Adrenal gland (tissue), 12 donors: Measurements from ENCODE around the gene UPK1B. TPM values are rescaled to one million over a fixed set of nuclear protein-coding genes. Genes with fewer than 3 reads are reported as not detected.

Experiments used
- DNase-seq, 7 donors: peaks; one replicate each; pipeline ENCODE4 v3.0.0-alpha.2; 2019 to 2020
- H3K27ac ChIP-seq, 5 donors: fragments of 200-600 bp; sonication (generic) in 4 of 5; 1 replicate in 3 of 5; 2 replicates in 2 of 5; pipeline versions ENCODE4 v1.5.1 to v1.8.0; 2016 to 2020; ENCODE audit warnings: mild to moderate bottlenecking in 1 of 5
- H3K27me3 ChIP-seq: fragments of 200-600 bp; 2 replicates; pipeline ENCODE4 v1.8.0; 2021
- H3K36me3 ChIP-seq, 2 donors: fragments of 200-600 bp; replicated peaks in 1 of 2; 1 replicate in 1 of 2; 2 replicates in 1 of 2; pipeline versions ENCODE4 v1.5.1 to v1.8.0; 2018 to 2022
- H3K4me1 ChIP-seq, 2 donors: fragments of 200-600 bp; replicated peaks in 1 of 2; 1 replicate in 1 of 2; 2 replicates in 1 of 2; pipeline versions ENCODE4 v1.5.1 to v1.8.0; 2018 to 2021
- H3K4me3 ChIP-seq, 4 donors: fragments of 200-600 bp; sonication (generic) in 3 of 4; one replicate each; pipeline ENCODE4 v1.5.1; 2016 to 2018
- H3K9me3 ChIP-seq, 3 donors: fragments of 200-600 bp; sonication (generic) in 1 of 3; replicated peaks in 1 of 3; 1 replicate in 2 of 3; 2 replicates in 1 of 3; pipeline versions ENCODE4 v1.5.1 to v1.8.0; 2016 to 2021
- POLR2A ChIP-seq, 2 donors: fragments of 450-650 bp; IDR thresholded peaks; one replicate each; pipeline ENCODE4 v1.6.1; 2017; ENCODE audit warnings: antibody characterized with exemption in 2 of 2, mild to moderate bottlenecking in 2 of 2, moderate library complexity in 1 of 2
- WGBS, 4 donors: extraction: QIAGEN DNeasy Blood & Tissue Kit in 2 of 4; methylation state at CpG; one replicate each; pipeline versions ENCODE4 v1.1.5 to v1.1.7; 2013 to 2017; 5-methylcytosine and 5-hydroxymethylcytosine counted together
- intact Hi-C, 2 donors: fragments of 100-400 bp; cut with DNase I; formaldehyde crosslinking; loops; one replicate each; pipeline versions ENCODE4 v1.14.1 to v1.15.0; 2022 to 2023
- polyA plus RNA-seq, 3 donors: library from polyadenylated mRNA; stranded (reverse); fragments of 200-250 nt in 2 of 3; fragments of 350-450 nt in 1 of 3; fragmentation: Illumina TruSeq in 1 of 3; extraction: RNeasy Lipid Tissue Mini Kit (QIAGEN cat#74804) in 1 of 3; gene quantifications; one replicate each; pipeline ENCODE4 v1.2.3, GENCODE V29; 2013 to 2014
- total RNA-seq, 9 donors: library from RNA; depleted of rRNA in 4 of 9; stranded (reverse); fragments of >200 nt in 4 of 9; fragments of 120-200 nt in 1 of 9; fragmentation: NEBNext Ultra II Directional in 1 of 9; extraction: Animal tissue kit (Norgen Biotek cat#: 25700) in 1 of 9; gene quantifications; one replicate each; pipeline versions ENCODE4 v1.1.0 to v1.2.4, GENCODE V29; 2013 to 2023
- TF ChIP-seq, protein P1 (sequence below), 6 experiments: fragments of 450-650 bp in 4 of 6; fragments of 200-600 bp in 2 of 6; sonication (generic) in 1 of 6; IDR thresholded peaks; 1 replicate in 5 of 6; 2 replicates in 1 of 6; pipeline versions ENCODE4 v1.5.1 to v1.8.0; 2016 to 2021; ENCODE audit warnings: antibody characterized with exemption in 6 of 6, mild to moderate bottlenecking in 2 of 6, moderate library complexity in 1 of 6
- donor health status: healthy with polysubstance abuse.
- donor health status: Bipolar disorder and iron deficiency.
- donor health status: DM: yes; HTN: yes; CAD: no.
- donor health status: DM: no; HTN: no; CAD: no.
- donor health status: DM: no; HTN: no; CAD: no.
- donor health status: DM: yes; HTN: yes; CAD: no.

UPK1B gene
- total and polyA plus RNA-seq, 12 donors, result 0.24 TPM; not detected in 11

- Histone ChIP-seq H3K4me3 (no peak overlapping the region), H3K36me3 (peaks cover 0 to 24% of the 10 kb centered on the region in 2 donors), H3K9me3 (no peaks in the 10 kb centered on the region), H3K27me3 (no peaks in the 10 kb centered on the region), H3K4me1 (no peaks in the 10 kb centered on the region), H3K27ac (no peak overlapping the region)
- intact Hi-C loops, result no loop called here
- 89 to 95% (median 94%) methylated on average over 6 of the region's 6 CpGs for WGBS, 4 donors
- TF ChIP-seq, protein P1, sequence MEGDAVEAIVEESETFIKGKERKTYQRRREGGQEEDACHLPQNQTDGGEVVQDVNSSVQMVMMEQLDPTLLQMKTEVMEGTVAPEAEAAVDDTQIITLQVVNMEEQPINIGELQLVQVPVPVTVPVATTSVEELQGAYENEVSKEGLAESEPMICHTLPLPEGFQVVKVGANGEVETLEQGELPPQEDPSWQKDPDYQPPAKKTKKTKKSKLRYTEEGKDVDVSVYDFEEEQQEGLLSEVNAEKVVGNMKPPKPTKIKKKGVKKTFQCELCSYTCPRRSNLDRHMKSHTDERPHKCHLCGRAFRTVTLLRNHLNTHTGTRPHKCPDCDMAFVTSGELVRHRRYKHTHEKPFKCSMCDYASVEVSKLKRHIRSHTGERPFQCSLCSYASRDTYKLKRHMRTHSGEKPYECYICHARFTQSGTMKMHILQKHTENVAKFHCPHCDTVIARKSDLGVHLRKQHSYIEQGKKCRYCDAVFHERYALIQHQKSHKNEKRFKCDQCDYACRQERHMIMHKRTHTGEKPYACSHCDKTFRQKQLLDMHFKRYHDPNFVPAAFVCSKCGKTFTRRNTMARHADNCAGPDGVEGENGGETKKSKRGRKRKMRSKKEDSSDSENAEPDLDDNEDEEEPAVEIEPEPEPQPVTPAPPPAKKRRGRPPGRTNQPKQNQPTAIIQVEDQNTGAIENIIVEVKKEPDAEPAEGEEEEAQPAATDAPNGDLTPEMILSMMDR (IDR thresholded peaks at IDR 0.05), result no peak
- no peak for TF ChIP-seq POLR2A (IDR thresholded peaks at IDR 0.05)
- DNase-seq, result no peak
Observed at GRCh38 chr3:119211803-119212202, 38.4 kb downstream of the UPK1B start.

DNA sequence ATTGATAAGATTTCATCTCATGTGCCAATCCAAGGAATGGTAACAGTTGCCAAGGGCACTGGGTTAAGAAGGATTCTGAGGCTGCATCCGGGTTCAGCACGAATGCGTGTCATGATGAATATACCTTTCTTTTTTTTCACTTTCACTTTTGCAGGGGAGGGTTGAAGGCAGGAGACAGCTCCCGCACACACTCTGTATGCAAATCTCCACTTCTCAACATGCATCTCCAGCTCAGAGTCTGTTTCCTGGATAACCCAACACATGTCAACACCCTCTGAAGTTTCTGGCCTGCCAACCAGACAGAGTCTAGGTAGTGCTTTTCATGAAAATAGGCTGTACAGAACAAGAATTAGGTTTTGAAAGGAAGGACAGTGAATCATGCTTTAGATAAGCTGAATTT, 45.7 kb downstream of the UPK1B start:
- intact Hi-C loops, result no loop called here
- H3K4me1 ChIP-seq, result no peaks in the 10 kb centered on the region
- no peak overlapping the region for H3K4me3 ChIP-seq
- TF ChIP-seq, protein P1 (IDR thresholded peaks at IDR 0.05), result no peak
- TF ChIP-seq POLR2A (IDR thresholded peaks at IDR 0.05), result no peak
- H3K27me3 ChIP-seq, result no peaks in the 10 kb centered on the region
- no peak for DNase-seq
- H3K9me3 ChIP-seq, result no peaks in the 10 kb centered on the region
- 91 to 93% (median 92%) methylated on average over 4 of the region's 4 CpGs for WGBS, 4 donors
- peaks cover 0 to 54% of the 10 kb centered on the region in 2 donors for H3K36me3 ChIP-seq
- H3K27ac ChIP-seq, result no peak overlapping the region

DNA sequence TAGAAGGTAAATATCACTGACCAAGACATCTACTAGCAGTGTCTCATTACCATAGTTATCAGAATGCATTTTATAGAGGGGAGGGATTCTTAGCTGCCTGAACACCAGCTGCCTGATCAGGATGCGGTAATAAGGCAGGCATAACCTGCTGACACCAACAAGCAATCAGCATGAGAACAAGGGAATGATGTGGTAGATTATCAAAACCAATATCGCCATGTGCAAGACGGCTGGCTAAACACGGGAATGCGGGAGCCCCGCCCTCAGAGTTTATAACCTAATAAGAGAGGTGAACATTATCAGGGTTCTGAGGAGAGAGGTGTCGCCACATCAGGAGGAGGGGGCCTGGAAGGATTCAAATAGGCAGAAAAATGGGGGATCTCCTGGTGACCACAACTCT, 46.8 kb downstream of the UPK1B start:
- Histone ChIP-seq H3K27me3 (no peaks in the 10 kb centered on the region), H3K4me1 (no peaks in the 10 kb centered on the region), H3K4me3 (no peak overlapping the region), H3K27ac (no peak overlapping the region), H3K9me3 (no peaks in the 10 kb centered on the region), H3K36me3 (peaks cover 0 to 55% of the 10 kb centered on the region in 2 donors)
- no peak for DNase-seq
- TF ChIP-seq, protein P1 (IDR thresholded peaks at IDR 0.05), result no peak
- TF ChIP-seq POLR2A (IDR thresholded peaks at IDR 0.05), result no peak
- intact Hi-C loops, result no loop called here
- 87 to 95% (median 94%) methylated on average over 7 of the region's 7 CpGs for WGBS, 4 donors

DNA sequence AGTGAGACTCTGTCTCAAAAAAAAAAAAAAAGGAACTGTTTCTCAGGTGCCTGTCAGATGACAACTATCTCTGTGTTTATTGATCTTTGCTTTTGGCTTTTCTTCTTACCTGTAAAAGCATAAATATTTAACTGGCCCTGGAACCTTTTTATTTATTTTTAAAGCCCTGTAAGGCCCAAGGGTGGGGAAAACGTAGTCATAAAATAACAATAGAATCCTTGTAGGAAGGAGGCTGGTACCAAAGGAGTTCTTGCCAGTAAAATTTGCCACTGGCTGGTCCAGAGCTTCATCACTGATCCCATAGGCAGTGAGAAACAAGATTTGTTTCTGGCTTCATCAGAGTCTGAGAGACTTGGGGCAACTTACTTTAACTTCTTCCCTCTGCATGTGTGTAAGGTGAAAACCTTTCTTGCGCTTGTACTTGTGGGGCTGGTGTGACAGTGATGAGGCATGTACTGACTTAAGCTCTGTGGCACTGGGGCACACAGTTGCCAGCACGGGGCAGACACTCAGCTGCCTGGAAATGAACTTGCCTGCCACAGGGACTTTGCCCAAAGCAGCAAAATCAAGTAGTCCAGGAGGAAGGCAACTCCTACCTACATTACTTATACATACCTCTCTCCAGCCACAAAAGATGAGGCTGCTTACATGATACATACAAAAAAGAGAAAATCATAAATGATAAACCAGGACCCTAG, 47.7 kb downstream of the UPK1B start:
- 64 to 93% (median 74%) methylated on average over 3 of the region's 3 CpGs for WGBS, 4 donors
- DNase-seq, result no peak
- Histone ChIP-seq H3K4me3 (no peak overlapping the region), H3K36me3 (peaks cover 0 to 49% of the 10 kb centered on the region in 2 donors), H3K27ac (no peak overlapping the region), H3K9me3 (no peaks in the 10 kb centered on the region), H3K27me3 (no peaks in the 10 kb centered on the region), H3K4me1 (no peaks in the 10 kb centered on the region)
- TF ChIP-seq, protein P1 (IDR thresholded peaks at IDR 0.05), result no peak
- no peak for TF ChIP-seq POLR2A (IDR thresholded peaks at IDR 0.05)
- intact Hi-C loops, result no loop called here
